H9 (cell line): ENCODE data around the gene RPIA. TPM values are rescaled to one million over a fixed set of nuclear protein-coding genes. Genes with fewer than 3 reads are reported as not detected.

Experiments
- DNase-seq: peaks from one replicate; pipeline ENCODE4 v3.0.0-alpha.2; 2017
- H2AFZ ChIP-seq: one replicate; pipeline ENCODE4 v1.6.1; 2013; ENCODE audit warnings: mild to moderate bottlenecking, low read length, control low read depth, moderate library complexity
- H2AK5ac ChIP-seq: 2 replicates; pipeline ENCODE4 v1.6.1; 2013; ENCODE audit warnings: low read length, control low read depth, mixed read lengths; ENCODE audit not compliant: insufficient read length
- H2BK120ac ChIP-seq: one replicate; pipeline ENCODE4 v1.6.1; 2013; ENCODE audit warnings: low read depth, mild to moderate bottlenecking, low read length, control low read depth, inconsistent platforms; ENCODE audit not compliant: poor library complexity, severe bottlenecking
- H2BK12ac ChIP-seq: 2 replicates; pipeline ENCODE4 v1.6.1; 2013; ENCODE audit warnings: low read length, control low read depth, mixed read lengths, low read depth; ENCODE audit not compliant: insufficient read length
- H2BK15ac ChIP-seq: 2 replicates; pipeline ENCODE4 v1.6.1; 2013; ENCODE audit warnings: low read depth, low read length, control low read depth
- H2BK20ac ChIP-seq: one replicate; pipeline ENCODE4 v1.6.1; 2013; ENCODE audit warnings: low read depth, mild to moderate bottlenecking, low read length, control low read depth, inconsistent platforms; ENCODE audit not compliant: poor library complexity, severe bottlenecking
- H2BK5ac ChIP-seq: 2 replicates; pipeline ENCODE4 v1.6.1; 2013; ENCODE audit warnings: low read length, control low read depth, mixed read lengths; ENCODE audit not compliant: insufficient read length
- H3K14ac ChIP-seq: 2 replicates; pipeline ENCODE4 v1.6.1; 2013; ENCODE audit warnings: low read length, control low read depth; ENCODE audit not compliant: insufficient read depth
- H3K18ac ChIP-seq: 2 replicates; pipeline ENCODE4 v1.6.1; 2013; ENCODE audit warnings: low read depth, mild to moderate bottlenecking, mixed read lengths, low read length, control low read depth; ENCODE audit not compliant: insufficient read length
- H3K23ac ChIP-seq: 2 replicates; pipeline ENCODE4 v1.6.1; 2013; ENCODE audit warnings: low read length, control low read depth, mixed read lengths, low read depth; ENCODE audit not compliant: insufficient read length
- H3K23me2 ChIP-seq: 2 replicates; pipeline ENCODE4 v1.6.1; 2013; ENCODE audit warnings: low read depth, mild to moderate bottlenecking, mixed read lengths, low read length, control low read depth; ENCODE audit not compliant: insufficient read length, poor library complexity, severe bottlenecking
- H3K27ac ChIP-seq: 2 replicates; pipeline ENCODE4 v1.5.1; 2013; ENCODE audit warnings: low read length, control low read depth, mixed read lengths, low read depth; ENCODE audit not compliant: insufficient read length
- H3K27me3 ChIP-seq: 2 replicates; pipeline ENCODE4 v1.6.1; 2013; ENCODE audit warnings: low read length, control low read depth, inconsistent platforms; ENCODE audit not compliant: insufficient read depth
- H3K4ac ChIP-seq: 2 replicates; pipeline ENCODE4 v1.6.1; 2013; ENCODE audit warnings: low read depth, mild to moderate bottlenecking, control low read depth, inconsistent platforms, low read length, moderate library complexity
- H3K4me1 ChIP-seq: 2 replicates; pipeline ENCODE4 v1.6.1; 2013; ENCODE audit warnings: low read length, control low read depth, inconsistent platforms; ENCODE audit not compliant: insufficient read depth
- H3K4me2 ChIP-seq: 2 replicates; pipeline ENCODE4 v1.6.1; 2013; ENCODE audit warnings: low read length, control low read depth, mixed read lengths; ENCODE audit not compliant: insufficient read length, insufficient read depth
- H3K56ac ChIP-seq: 2 replicates; pipeline ENCODE4 v1.6.1; 2013; ENCODE audit warnings: low read depth, mild to moderate bottlenecking, mixed read lengths, low read length, control low read depth; ENCODE audit not compliant: insufficient read length
- H3K79me1 ChIP-seq: 2 replicates; pipeline ENCODE4 v1.6.1; 2013; ENCODE audit warnings: low read depth, mild to moderate bottlenecking, moderate library complexity, low read length, control low read depth, inconsistent platforms; ENCODE audit not compliant: insufficient read depth, poor library complexity, severe bottlenecking
- H3K79me2 ChIP-seq: 2 replicates; pipeline ENCODE4 v1.6.1; 2013; ENCODE audit warnings: low read length, control low read depth, inconsistent platforms; ENCODE audit not compliant: insufficient read depth
- H3K9ac ChIP-seq: 2 replicates; pipeline ENCODE4 v1.6.1; 2013; ENCODE audit warnings: low read length, control low read depth, mixed read lengths; ENCODE audit not compliant: insufficient read length; ENCODE audit errors: extremely low read depth
- H3K9me3 ChIP-seq: one replicate; pipeline ENCODE4 v1.6.1; 2013; ENCODE audit warnings: low read depth, low read length, inconsistent platforms; ENCODE audit not compliant: control insufficient read depth
- H3T11ph ChIP-seq: one replicate; pipeline ENCODE4 v1.6.1; 2013; ENCODE audit warnings: mild to moderate bottlenecking, low read length, control low read depth, inconsistent platforms
- H4K20me1 ChIP-seq: one replicate; pipeline ENCODE4 v1.6.1; 2013; ENCODE audit not compliant: control insufficient read depth, insufficient read length, insufficient read depth
- H4K5ac ChIP-seq: 2 replicates; pipeline ENCODE4 v1.6.1; 2013; ENCODE audit warnings: low read depth, mild to moderate bottlenecking, mixed read lengths, low read length, control low read depth; ENCODE audit not compliant: insufficient read length
- H4K8ac ChIP-seq: replicated peaks from 2 replicates; pipeline ENCODE4 v1.6.1; 2013; ENCODE audit warnings: low read length, control low read depth, mixed read lengths, low read depth; ENCODE audit not compliant: insufficient read length
- H4K91ac ChIP-seq: 2 replicates; pipeline ENCODE4 v1.6.1; 2013; ENCODE audit warnings: low read depth, mild to moderate bottlenecking, moderate library complexity, mixed read lengths, low read length, control low read depth; ENCODE audit not compliant: insufficient read length
- H3K27ac Mint-ChIP-seq, 3 experiments: 2 replicates in 2 of 3; 3 replicates in 1 of 3; pipeline ENCODE4 v1.8.0; 2020 to 2021; ENCODE audit warnings: mixed read lengths in 3 of 3, mild to moderate bottlenecking in 1 of 3, moderate library complexity in 1 of 3
- H3K27me3 Mint-ChIP-seq: 2 replicates; pipeline ENCODE4 v1.8.0; 2021; ENCODE audit warnings: low read depth, mild to moderate bottlenecking, moderate library complexity, mixed read lengths
- H3K36me3 Mint-ChIP-seq, 3 experiments: 2 replicates in 2 of 3; 3 replicates in 1 of 3; pipeline ENCODE4 v1.8.0; 2020 to 2021; ENCODE audit warnings: low read depth in 3 of 3, mixed read lengths in 3 of 3; ENCODE audit not compliant: insufficient read depth in 1 of 3
- H3K4me1 Mint-ChIP-seq, 2 experiments: 2 replicates each; pipeline ENCODE4 v1.8.0; 2020; ENCODE audit warnings: mixed read lengths in 2 of 2
- H3K4me3 Mint-ChIP-seq, 2 experiments: 2 replicates in 1 of 2; 3 replicates in 1 of 2; pipeline ENCODE4 v1.8.0; 2020 to 2021; ENCODE audit warnings: mild to moderate bottlenecking in 2 of 2, mixed read lengths in 2 of 2, moderate library complexity in 1 of 2
- H3K9me3 Mint-ChIP-seq, 2 experiments: 2 replicates in 1 of 2; 3 replicates in 1 of 2; pipeline ENCODE4 v1.8.0; 2020; ENCODE audit warnings: mild to moderate bottlenecking in 2 of 2, mixed read lengths in 2 of 2, moderate library complexity in 1 of 2
- CTCF ChIP-seq: fragments of 200-600 bp; sonication (generic); conservative IDR thresholded peaks from 3 replicates; pipeline ENCODE4 v1.8.0; 2021; ENCODE audit warnings: antibody characterized with exemption, mild to moderate bottlenecking
- WGBS: extraction: QIAGEN DNeasy Blood & Tissue Kit; methylation state at CpG from one replicate; pipeline ENCODE4 v1.1.7; 2013; ENCODE audit warnings: missing lambda C conversion rate, low lambda C conversion rate, mixed read lengths; ENCODE audit not compliant: insufficient read length; ENCODE audit errors: extremely low coverage; 5-methylcytosine and 5-hydroxymethylcytosine counted together
- total RNA-seq: library from RNA; stranded (reverse); gene quantifications from 2 replicates; pipeline ENCODE4 v1.2.1, GENCODE V29; 2021

The RPIA gene
- total RNA-seq, 1 experiment from 2014 or later = 18.6 TPM

- no peak overlapping the region for H2BK120ac ChIP-seq
- H4K20me1 ChIP-seq = no peaks in the 10 kb centered on the region
- no peak overlapping the region for H3K23ac ChIP-seq
- H3K4me1 Mint-ChIP-seq = peaks cover 10 to 15% of the 10 kb centered on the region in 2 experiments
- no peak overlapping the region for H3K56ac ChIP-seq
- DNase-seq = no peak
- no peak overlapping the region for H3K9ac ChIP-seq
- peaks cover 59 to 75% (median 70%) of the 10 kb centered on the region in 3 experiments for H3K36me3 Mint-ChIP-seq
- peak overlapping the region in 2 of 3 experiments; percentile 14 to 54; a peak in 2 of 7 replicates for H3K27ac Mint-ChIP-seq
- no peaks in the 10 kb centered on the region for H3K27me3 Mint-ChIP-seq
- no peak overlapping the region for H2BK12ac ChIP-seq
- no peak overlapping the region for H4K8ac ChIP-seq
- no peak overlapping the region for H4K5ac ChIP-seq
- no peak overlapping the region for H2BK20ac ChIP-seq
- WGBS = no CpG with 5 or more reads among the region's 6 CpGs
- H2BK5ac ChIP-seq = no peak overlapping the region
- H3K27me3 ChIP-seq = no peaks in the 10 kb centered on the region
- no peaks in the 10 kb centered on the region for H3K79me2 ChIP-seq
- 0 out of 2 replicates have a peak, but pooled peaks cover 2% of the 10 kb centered on the region for H3K4me1 ChIP-seq
- no peaks in the 10 kb centered on the region for H3K9me3 ChIP-seq
- H3K79me1 ChIP-seq = no peaks in the 10 kb centered on the region
- no peaks in the 10 kb centered on the region for H3K23me2 ChIP-seq
- H4K91ac ChIP-seq = no peak overlapping the region
- H2AK5ac ChIP-seq = no peak overlapping the region
- H3K9me3 Mint-ChIP-seq = peaks cover under 1 to 17% of the 10 kb centered on the region in 2 experiments
- H3K4me3 Mint-ChIP-seq = no peak overlapping the region
- no peak overlapping the region for H2BK15ac ChIP-seq
- H3T11ph ChIP-seq = no peak overlapping the region
- no peak overlapping the region for H2AFZ ChIP-seq
- H3K4ac ChIP-seq = no peak overlapping the region
- no peak overlapping the region for H3K18ac ChIP-seq
- no peak overlapping the region for H3K14ac ChIP-seq
- no peak overlapping the region for H3K27ac ChIP-seq
- TF ChIP-seq CTCF = no peak
- no peak overlapping the region for H3K4me2 ChIP-seq
Observed at GRCh38 chr2:88746929-88747490, 55.5 kb downstream of the RPIA start.
